H1 (cell line): ENCODE measurements around the gene EVA1B. TPM values are rescaled to one million over a fixed set of nuclear protein-coding genes. Genes with fewer than 3 reads are reported as not detected.

Experiments used
- KDM1A ChIP-seq: fragments of 200-600, 300-600 bp; sonication (generic); IDR thresholded peaks from 2 replicates; pipeline ENCODE4 v1.7.1; 2016; ENCODE audit warnings: mild to moderate bottlenecking, low read length, borderline replicate concordance
- KDM5A ChIP-seq: fragments of 200-600 bp; IDR thresholded peaks from 2 replicates; pipeline ENCODE4 v1.7.1; 2012; ENCODE audit warnings: mild to moderate bottlenecking, low read length, inconsistent platforms, mixed read lengths
- MAFK ChIP-seq: IDR thresholded peaks from 2 replicates; pipeline ENCODE4 v1.6.1; 2012; ENCODE audit warnings: low read depth, mild to moderate bottlenecking, improper control_type of control experiment, low read length
- USF2 ChIP-seq: IDR thresholded peaks from 2 replicates; pipeline ENCODE4 v1.6.1; 2011; ENCODE audit warnings: low read length, improper control_type of control experiment
- polyA plus RNA-seq, 7 experiments: library from polyadenylated mRNA; depleted of rRNA in 3 of 7; stranded (reverse) in 5 of 7; unstranded in 2 of 7; fragments of >200 nt in 5 of 7; fragments of 200-250 nt in 2 of 7; gene quantifications; 1 replicate in 5 of 7; 2 replicates in 1 of 7; 4 replicates in 1 of 7; pipeline versions ENCODE4 v1.2.1 to v1.2.3, GENCODE V29; 2011 to 2013; ENCODE audit warnings: missing spikeins in 2 of 7, mixed read lengths in 2 of 7
- total RNA-seq: library from RNA; stranded (reverse); fragmentation: NEBNext Ultra II Directional; extraction: Animal tissue kit (Norgen Biotek cat#: 25700); gene quantifications from 2 replicates; pipeline ENCODE4 v1.2.1, GENCODE V29; 2021

Gene EVA1B
- total and polyA plus RNA-seq, 2 of the 8 experiments (the other 6 are each of a cell fraction or from before 2014, with no cell fraction given): 10.0 to 19.9 TPM

GRCh38 chr1:36274201-36274600, 49.2 kb downstream of the EVA1B start (continued):
- TF ChIP-seq KDM5A (no peak), MAFK (no peak), KDM1A (no peak), USF2 (no peak)
